ENCODE data around the gene CACNA1H. TPM values are rescaled to one million over a fixed set of nuclear protein-coding genes. Genes with fewer than 3 reads are reported as not detected.

CACNA1H gene
- total and polyA plus RNA-seq, 2 of the 8 experiments (the other 6 are each of a cell fraction or from before 2014, with no cell fraction given), result 14.0 to 28.7 TPM

- H2AK5ac ChIP-seq (ENCODE audit: low read depth, low read length), result no peak overlapping the region
- H2BK120ac ChIP-seq (replicated peaks; ENCODE audit: low read depth, low read length), result no peak overlapping the region
- H3K14ac ChIP-seq (ENCODE audit: insufficient read length), result no peak overlapping the region
- DNase-seq (ENCODE audit: low read depth in 1 of 2, low spot score in 2 of 2) (no peak), FAIRE-seq (no peak)
- H4K20me1 ChIP-seq (replicated peaks in 1 of 2; ENCODE audit: control insufficient read depth in 1 of 2, insufficient read depth in 2 of 2, low read length in 2 of 2), result peaks cover 4 to 14% of the 10 kb centered on the region in 2 experiments
- H3K79me2 ChIP-seq (ENCODE audit: control insufficient read depth in 1 of 2, insufficient read depth in 2 of 2, low read length in 2 of 2), result no peaks in the 10 kb centered on the region
- H3K27ac ChIP-seq (ENCODE audit: low read depth, low read length), result no peak overlapping the region
- no peak overlapping the region for H2AFZ ChIP-seq (ENCODE audit: low read length)
- 85% methylated on average over 18 of the region's 18 CpGs; no CpG with 5 or more reads in 1 of the 2 experiments for WGBS, 2 experiments (ENCODE audit: extremely low coverage in 1 of 2, insufficient coverage in 1 of 2, insufficient read length in 1 of 2, insufficient replicate concordance in 2 of 2, low coverage in 1 of 2, low lambda C conversion rate in 2 of 2, missing lambda C conversion rate in 1 of 2)
- no peak overlapping the region for H3K4ac ChIP-seq (replicated peaks; ENCODE audit: insufficient read length, low read depth, low read length)
- H4K5ac ChIP-seq (ENCODE audit: insufficient read length, low read depth, low read length), result no peak overlapping the region
- H2BK20ac ChIP-seq (ENCODE audit: low read length), result no peak overlapping the region
- H3K27me3 ChIP-seq (replicated peaks in 1 of 4; ENCODE audit: control insufficient read depth in 3 of 4, extremely low read depth in 1 of 4, insufficient read depth in 3 of 4, low read length in 3 of 4), result no peaks in the 10 kb centered on the region
- no peaks in the 10 kb centered on the region for H3K23me2 ChIP-seq (ENCODE audit: low read depth, low read length)
- H3K9ac ChIP-seq (replicated peaks in 1 of 4; ENCODE audit: extremely low read depth in 1 of 4, low read depth in 3 of 4, low read length in 3 of 4), result no peak overlapping the region
- ChIA-PET CTCF (ENCODE audit: partially characterized antibody) (interaction anchor here (0.5 to 1.4 kb wide), 4 partner anchors 71 to 714 kb away, joined by 3 to 4 read pairs (median 3); no protein-coding TSS in a partner anchor), POLR2A (ENCODE audit: partially characterized antibody) (no interaction called here)
- H3K36me3 ChIP-seq (ENCODE audit: control insufficient read depth in 2 of 4, insufficient read depth in 4 of 4, low read length in 3 of 4), result peaks cover 0 to 28% (median 3%) of the 10 kb centered on the region in 4 experiments; a peak in 4 of 8 replicates
- H3K56ac ChIP-seq (replicated peaks; ENCODE audit: insufficient read length, low read depth, low read length), result no peak overlapping the region
- H2BK15ac ChIP-seq (ENCODE audit: low read length), result no peak overlapping the region
- H3K9me3 ChIP-seq (ENCODE audit: insufficient read depth in 2 of 2, low read depth in 1 of 2, low read length in 1 of 2), result no peaks in the 10 kb centered on the region
- H3K18ac ChIP-seq (ENCODE audit: extremely low read depth, low read length), result no peak overlapping the region
- TF ChIP-seq CHD2 (IDR thresholded peaks at IDR 0.05; ENCODE audit: low read length) (no peak), BCL11A (IDR thresholded peaks at IDR 0.05; ENCODE audit: low read depth in 2 of 2, low read length in 2 of 2) (no peak), JUND (IDR thresholded peaks at IDR 0.05; ENCODE audit: low read length) (no peak), YY1 (IDR thresholded peaks at IDR 0.05; ENCODE audit: low read depth, low read length) (no peak), PHF8 (conservative IDR thresholded peaks at IDR 0.05; ENCODE audit: low read depth, low read length) (no peak), CHD1 (IDR thresholded peaks at IDR 0.05; ENCODE audit: low read depth, low read length) (no peak), CTBP2 (IDR thresholded peaks at IDR 0.05; ENCODE audit: borderline replicate concordance, insufficient read depth, insufficient read length, low read length) (no peak), MAX (IDR thresholded peaks at IDR 0.05) (no peak), BACH1 (IDR thresholded peaks at IDR 0.05; ENCODE audit: low read length) (no peak), TBP (IDR thresholded peaks at IDR 0.05; ENCODE audit: low read depth, low read length) (no peak), POLR2A (IDR thresholded peaks at IDR 0.05; ENCODE audit: control extremely low read depth in 1 of 2, low read depth in 2 of 2, low read length in 2 of 2) (no peak), RAD21 (IDR thresholded peaks at IDR 0.05 in 1 of 2, conservative IDR thresholded peaks at IDR 0.05 in 1 of 2; ENCODE audit: low read depth in 2 of 2, low read length in 2 of 2) (no peak), SP1 (IDR thresholded peaks at IDR 0.05; ENCODE audit: low read depth, low read length) (no peak), KDM5A (IDR thresholded peaks at IDR 0.05; ENCODE audit: low read length) (no peak), CBX8 (IDR thresholded peaks at IDR 0.05; ENCODE audit: borderline replicate concordance, low read depth, low read length) (no peak)
- H2BK12ac ChIP-seq (ENCODE audit: low read depth, low read length), result no peak overlapping the region
- H2BK5ac ChIP-seq (ENCODE audit: low read depth, low read length), result no peak overlapping the region
- H3K23ac ChIP-seq (ENCODE audit: insufficient read length), result no peak overlapping the region
- H4K91ac ChIP-seq (replicated peaks; ENCODE audit: insufficient read length, low read length), result no peak overlapping the region
- no peaks in the 10 kb centered on the region; the same call in 1 of the 2 replicates for H3K79me1 ChIP-seq (ENCODE audit: low read depth, low read length)
- H3K4me3 ChIP-seq (ENCODE audit: extremely low read depth in 1 of 4, insufficient read depth in 2 of 4, low read depth in 3 of 4, low read length in 4 of 4), result no peak overlapping the region
- no peak overlapping the region for H4K8ac ChIP-seq (ENCODE audit: extremely low read depth, insufficient read depth, low read length)
- no peaks in the 10 kb centered on the region for H3K4me1 ChIP-seq (replicated peaks in 1 of 4; ENCODE audit: control insufficient read depth in 3 of 4, insufficient read depth in 4 of 4, low read length in 3 of 4)
- H3K4me2 ChIP-seq (ENCODE audit: insufficient read depth in 1 of 2, low read depth in 2 of 2, low read length in 2 of 2), result no peak overlapping the region
Observed at GRCh38 chr16:1202274-1202673, 49.4 kb downstream of the CACNA1H start.
